HG03520 (cell line): ENCODE measurements around the gene LONP2.
A peak's percentile ranks its signal among the peaks of the same experiment; 100 is the strongest.
"Not testable (repeated sequence)": the region's sequence is repeated elsewhere in the genome, so short reads cannot be mapped to it uniquely, and the experiment has no call there.

Experiments
- ATAC-seq: cut with Tn5 transposase; IDR thresholded peaks from one replicate; pipeline ENCODE4 v1.9.1; 2021; ENCODE audit warnings: mild to moderate bottlenecking, moderate library complexity; ENCODE audit not compliant: unreplicated experiment

Gene LONP2

DNA sequence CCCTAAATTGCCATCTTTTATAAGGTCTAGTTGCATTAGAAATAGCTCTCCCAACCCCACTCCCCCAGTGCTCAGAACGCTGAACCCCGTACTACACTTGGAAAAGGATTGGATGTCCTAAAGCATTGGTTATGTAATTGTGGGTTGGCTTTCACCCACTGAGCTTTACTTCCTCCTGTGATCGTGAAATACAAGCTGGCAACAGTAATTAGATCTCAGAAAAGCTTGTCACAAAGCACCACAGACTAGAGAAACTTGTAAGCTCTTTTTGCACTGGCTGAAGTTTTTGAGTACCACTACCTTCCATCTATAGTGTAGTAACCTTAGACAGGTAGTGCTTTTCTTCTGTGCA, 86.7 kb downstream of the LONP2 start:
- ATAC-seq, result no peak

DNA sequence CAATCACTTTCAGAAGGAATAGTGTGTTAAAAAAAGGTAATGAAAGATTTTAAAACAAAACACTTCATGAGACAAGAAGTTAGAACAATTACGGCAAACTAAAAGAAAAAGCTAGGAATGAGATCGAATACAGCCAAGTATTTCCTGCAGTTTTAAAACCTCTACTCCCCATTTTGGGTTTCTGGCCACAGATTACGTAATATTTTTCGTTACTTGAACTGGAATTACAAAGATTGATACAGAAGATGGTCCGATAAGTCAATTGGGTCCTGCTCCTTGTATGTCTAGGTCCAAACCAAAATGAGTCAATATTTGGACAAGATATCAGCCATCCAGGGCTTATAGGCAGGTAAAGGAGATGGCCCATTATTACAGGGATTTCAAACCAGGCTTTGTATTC, 88.9 kb downstream of the LONP2 start:
- ATAC-seq, result no peak

DNA sequence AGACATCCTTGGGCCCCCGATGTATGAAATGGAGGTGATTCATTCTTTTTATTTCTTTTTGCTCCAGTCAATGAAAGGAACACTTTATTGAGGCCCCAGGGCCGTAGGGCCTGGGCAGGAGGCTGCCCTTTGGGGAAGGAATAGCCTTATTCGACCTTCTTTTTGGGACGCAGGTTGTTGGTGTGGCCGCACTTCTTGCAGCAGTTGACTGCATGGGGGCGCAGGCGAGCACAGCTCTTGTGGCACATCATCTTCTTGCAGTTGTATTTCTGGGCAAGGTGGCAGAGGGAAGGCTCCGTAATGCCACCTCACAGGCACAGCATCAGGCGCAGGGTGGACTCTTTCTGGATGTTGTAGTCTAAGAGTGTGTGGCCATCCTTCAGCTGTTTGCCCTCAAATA, 90.2 kb downstream of the LONP2 start:
- ATAC-seq, result no peak

DNA sequence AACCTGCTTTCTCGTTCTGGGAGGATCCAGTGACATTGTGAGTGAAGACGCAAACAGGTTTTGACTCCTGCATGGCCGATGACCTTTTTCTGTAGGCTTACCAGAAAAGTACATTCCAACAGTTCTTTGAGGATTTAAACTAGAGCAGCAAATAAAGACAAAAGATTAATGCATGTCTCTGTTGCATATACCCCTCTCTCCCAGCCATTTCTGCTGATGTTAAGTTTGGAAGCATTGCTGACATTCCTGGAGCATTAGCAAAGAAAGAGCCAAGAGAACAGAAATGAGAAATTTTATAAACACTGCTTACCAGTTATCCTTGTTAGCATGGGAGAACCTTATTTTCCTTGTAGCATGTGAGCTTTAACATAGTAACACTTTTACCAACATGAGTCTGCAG, 91.9 kb downstream of the LONP2 start:
- no peak for ATAC-seq

DNA sequence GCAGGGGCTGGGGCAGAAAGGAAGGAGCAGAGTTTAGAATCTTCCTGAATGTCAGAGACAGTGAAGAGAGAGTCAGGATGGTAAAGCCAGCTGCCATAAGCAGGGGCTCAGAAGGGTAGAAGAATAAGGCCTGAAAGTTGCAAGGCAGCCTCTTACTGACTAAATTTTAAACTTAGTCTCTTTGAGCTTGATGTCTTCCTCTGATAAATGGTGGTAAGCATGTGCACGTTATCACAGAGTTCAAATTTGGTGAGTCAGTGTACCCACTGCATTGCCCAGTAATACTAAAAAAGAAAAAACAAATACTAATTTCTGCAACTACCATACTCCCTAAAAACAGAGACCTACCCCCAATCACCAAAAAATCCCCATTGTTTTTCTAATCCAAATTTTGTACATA, 96.0 kb downstream of the LONP2 start:
- ATAC-seq, result no peak

DNA sequence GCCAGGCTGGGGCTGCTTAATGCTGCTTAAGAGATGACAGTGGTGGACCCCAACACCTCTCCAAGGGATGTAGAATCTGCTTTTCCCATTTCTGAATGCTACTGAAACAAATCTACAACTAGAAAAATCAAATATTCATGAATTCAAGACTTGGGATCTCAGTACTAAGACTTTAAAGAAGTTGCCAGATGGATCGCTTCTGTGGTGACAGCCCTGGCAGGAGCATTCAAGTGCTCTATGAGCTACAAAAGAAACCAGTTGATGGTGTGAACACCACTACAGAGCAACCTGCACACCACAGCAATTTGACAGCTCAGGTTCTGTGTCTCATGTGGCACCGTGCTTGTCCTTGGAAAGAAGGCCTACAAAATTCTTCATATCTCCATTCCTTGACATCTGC, 98.5 kb downstream of the LONP2 start:
- no peak for ATAC-seq

DNA sequence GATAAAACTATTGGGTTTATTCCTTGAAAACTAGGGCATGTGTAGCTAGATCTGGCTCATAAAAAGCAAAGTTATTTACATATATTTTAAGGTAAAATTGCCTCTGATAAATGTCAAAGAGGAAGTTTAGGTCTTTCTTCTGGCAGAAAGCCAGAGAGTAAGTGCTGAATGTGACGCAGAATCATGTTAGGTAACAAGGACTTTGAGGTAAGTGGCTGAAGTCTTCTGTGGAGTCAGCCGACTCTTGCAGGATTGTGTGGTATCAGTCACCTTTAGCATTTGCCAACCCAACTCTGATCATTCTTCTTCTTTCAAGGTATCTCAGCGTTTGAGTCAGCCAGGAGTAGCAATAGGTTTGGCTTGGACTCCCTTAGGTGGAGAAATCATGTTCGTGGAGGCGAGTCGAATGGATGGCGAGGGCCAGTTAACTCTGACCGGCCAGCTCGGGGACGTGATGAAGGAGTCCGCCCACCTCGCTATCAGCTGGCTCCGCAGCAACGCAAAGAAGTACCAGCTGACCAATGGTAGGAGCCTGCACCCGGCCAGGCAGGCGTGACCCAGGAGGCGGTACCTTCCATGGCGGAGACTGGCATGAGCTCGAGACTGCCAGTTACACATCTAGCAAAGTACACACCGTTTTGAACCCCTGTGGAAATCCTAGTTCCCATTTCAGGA, 103.2 kb downstream of the LONP2 start:
- no peak for ATAC-seq

DNA sequence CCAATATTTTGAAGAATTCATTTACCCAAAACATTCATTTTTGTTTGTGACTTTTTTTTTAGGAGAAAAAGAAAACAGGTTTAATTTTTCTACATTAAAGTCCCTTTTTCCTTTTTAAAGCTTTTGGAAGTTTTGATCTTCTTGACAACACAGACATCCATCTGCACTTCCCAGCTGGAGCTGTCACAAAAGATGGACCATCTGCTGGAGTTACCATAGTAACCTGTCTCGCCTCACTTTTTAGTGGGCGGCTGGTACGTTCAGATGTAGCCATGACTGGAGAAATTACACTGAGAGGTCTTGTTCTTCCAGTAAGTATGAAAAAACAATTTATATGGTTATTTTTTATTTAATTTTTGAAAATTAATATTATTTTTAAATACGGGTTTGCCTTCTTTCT, 103.9 kb downstream of the LONP2 start:
- no peak for ATAC-seq

DNA sequence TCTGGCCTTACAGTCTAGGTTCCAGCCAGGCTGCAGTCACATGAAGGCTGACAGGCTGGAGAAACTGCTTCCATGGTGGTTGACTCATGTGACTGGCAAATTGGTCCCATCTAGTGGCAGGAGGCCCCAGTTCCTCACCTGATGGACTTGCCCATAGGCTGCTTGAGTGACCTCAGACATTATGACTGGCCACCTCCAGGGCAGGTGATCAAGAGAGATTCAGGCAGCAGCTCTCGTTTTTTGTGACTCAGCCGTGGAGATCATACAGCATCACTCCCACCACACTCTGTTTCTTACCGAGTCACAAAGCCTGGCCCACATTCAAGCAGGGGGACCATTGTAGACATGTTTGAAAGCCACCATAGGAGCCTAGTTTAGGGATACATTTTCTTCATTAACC, 106.6 kb downstream of the LONP2 start:
- ATAC-seq, result no peak

DNA sequence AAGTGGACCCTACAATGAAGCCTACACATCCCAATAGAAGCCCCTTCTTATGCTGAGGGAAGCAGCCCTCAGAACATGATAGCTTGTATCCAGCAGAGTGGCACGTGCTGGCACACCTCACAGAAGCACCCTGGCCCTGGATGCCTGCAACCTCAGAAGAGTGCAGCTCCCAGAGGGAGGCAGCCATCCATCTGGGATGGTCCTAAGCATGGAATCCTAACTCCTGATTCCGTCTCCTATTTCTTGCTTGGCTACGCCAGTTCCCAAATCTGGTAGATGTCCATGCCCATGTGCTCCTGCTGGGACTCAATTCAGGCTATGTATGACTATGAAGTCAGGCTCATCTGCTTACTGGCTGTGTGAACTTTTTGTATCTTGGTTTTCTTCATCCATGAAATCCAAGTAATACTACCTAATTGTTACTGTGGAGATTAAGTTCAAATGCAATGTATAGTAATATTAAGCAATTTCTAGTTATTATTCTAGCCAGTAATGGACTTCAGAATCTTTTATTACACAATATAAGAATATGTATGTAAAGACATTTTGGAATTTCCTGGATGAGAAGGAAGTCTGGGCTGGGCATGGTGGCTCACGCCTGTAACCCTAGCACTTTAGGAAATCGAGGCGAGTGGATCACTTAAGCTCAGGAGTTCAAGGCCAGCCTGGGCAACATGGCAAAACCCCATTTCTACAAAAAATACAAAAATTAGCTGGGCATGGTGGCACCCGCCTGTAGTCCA, 108.7 kb downstream of the LONP2 start:
- ATAC-seq, result no peak

DNA sequence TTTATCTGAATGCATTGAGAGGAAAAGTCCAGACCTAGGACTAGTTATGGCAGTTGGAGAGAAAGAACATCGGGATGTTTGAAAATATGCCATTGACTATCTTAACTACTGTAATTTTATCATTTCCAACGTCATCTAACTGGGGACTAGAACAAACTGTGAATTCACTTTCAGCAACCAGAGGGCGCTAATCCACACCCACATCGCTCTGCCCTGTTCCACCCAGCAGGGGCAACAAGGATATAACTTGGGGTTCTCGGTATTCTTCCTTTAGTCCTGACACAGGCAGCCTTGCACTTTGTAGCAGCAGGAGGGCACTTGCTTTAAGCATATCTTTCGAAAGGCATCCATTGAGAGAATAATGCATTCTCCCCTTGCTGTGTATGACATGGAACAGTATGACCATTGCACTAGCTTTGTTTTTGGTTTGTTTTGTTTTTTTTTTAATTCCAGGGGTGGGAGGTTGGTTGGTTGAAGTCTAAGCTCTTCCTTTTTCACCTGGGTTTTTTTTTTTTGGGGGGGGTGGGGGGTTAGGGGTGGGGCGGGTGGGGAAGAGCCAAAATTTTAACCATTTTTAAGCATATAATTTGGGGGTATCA, 109.6 kb downstream of the LONP2 start:
- peak; percentile 77 for ATAC-seq

DNA sequence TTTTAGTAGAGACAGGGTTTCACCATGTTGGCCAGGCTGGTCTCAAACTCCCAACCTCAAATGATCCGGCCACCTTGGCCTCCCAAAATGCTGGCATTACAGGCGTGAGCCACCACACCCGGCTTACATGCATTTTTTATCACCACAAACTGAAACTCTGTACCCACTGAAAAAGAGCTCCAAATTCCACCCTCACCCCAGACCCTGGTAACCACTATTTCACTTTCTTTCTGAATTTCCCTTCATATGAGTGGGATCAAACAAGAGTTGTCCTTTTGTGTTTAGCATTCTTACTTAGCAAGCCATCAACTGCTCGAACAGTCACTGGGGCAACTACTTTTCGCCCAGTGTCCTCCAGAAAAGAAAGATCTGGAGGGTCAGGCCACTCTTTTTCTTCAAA, 110.3 kb downstream of the LONP2 start:
- not testable (repeated sequence) for ATAC-seq

DNA sequence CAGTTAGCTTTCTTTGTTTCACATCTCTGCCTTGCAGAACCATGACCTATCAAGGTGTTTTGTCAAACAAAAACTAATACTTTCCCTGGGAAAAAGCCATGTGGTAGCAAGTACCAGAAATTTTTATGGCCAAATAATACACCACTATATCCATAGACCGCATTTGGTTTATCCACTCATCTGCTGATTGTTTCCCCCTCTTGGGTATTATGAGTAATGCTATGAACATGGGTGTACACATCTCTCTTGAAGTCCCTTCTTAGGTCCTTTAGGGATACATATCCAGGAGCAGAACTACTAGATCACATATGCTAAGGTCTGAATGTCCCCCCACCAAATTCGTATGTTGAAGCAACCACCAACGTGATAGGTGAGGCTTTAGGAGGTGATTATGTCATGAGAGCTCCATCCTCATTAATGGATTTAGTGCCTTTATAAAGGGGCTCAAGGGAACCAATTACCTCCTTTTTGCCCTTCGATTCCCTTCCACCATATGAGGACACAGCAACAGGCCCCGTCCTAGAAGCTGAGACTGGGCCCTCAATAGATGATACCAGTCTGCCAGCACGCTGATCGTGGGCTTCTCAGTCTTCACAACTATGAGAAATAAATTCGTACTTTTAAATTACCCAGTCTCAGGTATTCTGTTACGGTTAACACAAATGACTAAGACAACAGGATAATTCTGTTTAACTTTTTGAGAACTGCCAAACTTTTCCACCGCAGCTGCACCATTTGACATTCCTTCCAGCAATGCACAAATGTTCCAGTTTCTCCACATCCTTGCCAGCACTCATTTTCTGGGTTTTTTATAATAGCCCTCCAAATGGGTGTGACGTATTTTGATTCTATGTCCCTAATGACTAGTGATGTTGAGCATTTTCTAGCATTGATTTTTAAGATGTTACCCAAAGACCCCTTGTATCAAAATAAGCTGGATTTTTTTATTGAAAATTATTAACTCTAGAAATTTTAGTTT, 111.1 kb downstream of the LONP2 start:
- no peak for ATAC-seq

DNA sequence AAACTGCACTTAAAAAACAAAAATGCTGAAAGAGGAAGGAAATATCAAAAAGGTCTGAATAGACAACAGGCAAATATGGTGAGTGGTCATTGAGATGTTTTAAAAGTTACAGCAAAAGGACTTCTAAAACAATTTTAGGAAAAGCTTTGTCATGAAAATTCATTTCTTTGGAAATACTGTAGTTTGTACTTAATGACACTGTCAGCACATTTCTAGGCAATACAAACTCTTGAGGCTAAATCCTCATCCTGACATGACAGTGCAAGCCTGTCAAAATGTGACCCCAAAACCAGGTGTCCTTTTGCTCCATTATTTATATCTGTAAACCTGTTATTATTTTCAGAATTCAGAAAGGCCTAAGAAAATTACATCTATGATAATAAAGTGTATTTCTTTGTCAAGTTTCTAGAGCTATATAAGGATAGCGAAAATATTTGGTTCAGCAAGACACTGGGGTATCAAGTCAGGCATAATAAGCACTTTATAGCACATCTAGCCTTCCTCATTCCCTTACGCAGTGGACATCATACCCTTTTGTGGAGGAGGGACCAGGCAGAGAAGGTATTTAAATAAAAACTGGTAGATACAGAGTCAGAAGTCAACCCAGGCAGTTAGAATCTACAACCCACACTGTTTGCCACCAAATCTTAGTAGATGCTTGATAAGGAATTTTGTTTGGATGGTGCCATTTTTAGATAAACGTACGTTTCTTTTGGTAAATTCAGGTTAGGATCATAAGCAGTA, 112.7 kb downstream of the LONP2 start:
- no peak for ATAC-seq

DNA sequence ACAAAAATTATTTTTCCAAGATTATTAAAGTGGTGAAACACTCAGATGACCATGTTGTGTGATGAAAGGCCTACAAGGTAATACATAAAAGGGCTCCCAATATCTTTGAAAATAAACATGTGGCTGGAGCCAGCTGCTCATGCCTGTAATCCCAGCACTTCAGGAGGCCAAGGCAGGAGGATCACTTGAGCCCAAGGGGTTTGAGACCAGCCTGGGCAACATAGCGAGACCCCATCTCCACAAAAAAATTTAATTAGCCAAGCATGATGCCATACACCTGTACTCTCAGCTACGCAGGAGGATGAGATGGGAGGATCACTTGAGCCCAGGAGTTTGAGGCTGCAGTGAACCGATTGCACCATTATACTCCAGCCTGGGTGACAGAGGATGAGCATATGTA, 114.3 kb downstream of the LONP2 start:
- no peak for ATAC-seq

DNA sequence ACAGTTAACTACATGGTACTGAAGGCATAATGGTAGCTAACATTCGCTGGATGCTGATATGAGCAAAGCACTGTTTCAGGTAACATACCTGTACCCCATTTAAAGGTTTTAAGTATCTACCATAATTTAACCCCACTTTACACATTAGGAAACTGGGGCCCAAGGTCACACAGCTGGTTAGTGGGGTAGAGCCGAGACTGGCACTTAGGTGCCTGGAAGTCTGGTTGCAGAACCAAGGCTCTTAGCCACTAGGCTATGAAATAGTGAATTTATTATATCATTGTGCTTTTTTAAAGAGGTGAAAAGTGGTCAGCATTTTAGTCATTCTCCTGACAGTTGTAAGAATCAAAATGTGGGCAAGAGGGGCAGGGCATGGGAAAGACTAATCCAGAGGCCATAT, 115.9 kb downstream of the LONP2 start:
- ATAC-seq, result no peak

DNA sequence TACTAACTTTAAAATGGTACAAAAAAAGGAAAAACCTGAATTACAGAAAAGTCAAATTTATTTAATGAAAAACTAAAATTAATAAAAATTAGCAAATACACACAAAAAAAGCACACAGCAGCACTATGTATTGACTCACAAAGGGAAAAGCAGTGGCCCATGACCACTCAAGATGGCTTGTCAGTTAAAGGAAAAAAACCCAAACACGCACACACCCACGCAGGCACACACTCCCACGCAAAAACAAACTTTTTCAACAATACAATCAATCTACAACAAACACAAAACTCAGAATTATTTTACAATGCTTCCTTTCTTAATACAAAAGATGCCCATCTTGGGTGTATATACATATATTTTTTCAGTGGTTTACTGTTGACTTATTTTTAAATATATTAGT, 116.9 kb downstream of the LONP2 start:
- ATAC-seq, result no peak

DNA sequence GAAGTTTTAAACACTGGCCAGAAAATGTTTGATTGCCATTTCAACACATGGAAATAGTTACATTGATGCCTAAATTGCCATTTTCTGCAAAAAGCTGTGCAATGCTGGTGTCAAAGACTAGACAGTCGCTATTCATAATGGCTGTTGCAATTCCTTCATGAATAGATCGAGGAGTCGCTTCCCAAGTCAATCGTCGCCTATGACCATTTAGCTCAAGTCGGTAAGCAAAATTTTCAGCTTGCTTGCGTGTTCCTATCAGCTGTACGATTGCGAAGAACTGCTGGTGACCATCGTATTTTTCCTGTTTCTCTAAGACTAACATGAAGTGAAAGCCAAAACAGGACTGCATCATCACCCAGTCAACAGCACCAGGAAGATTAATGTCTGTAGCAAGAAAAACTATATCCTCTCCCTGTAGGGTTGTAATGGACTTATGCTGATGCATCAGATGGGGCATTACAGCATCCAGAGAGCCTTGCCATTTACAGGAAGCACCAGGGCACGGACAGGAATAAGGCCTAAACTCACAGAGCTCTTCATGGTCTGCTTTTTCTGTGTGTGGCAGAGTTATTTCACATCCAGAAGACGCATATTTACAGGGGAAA, 117.5 kb downstream of the LONP2 start:
- ATAC-seq, result no peak

DNA sequence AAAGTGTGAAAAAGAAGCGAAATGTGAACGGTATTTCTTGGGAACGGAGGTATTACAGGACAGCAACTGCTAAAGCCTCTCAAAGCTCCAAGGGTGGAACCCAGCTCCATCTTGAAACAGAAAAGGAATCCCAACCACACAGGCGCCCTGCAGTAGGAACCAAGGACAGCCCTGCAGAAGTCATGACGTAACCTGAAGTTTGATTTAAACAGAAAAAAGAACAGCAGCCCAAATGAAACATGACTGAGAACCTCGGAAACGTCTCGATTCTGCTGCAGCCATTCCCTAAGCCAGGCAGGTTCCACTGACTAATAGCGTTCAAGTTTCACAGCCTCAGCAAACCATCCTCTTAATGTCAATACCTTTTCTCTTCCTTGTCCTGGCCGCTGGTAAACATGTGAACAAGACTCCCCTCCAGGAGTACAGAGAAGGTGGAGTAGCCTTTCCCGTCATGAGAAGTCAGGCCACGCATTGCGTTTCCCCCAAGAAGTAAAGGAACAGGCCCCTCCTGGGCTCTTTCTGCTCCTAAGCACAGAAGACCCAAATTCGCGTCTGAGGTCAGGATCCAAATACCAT, 121.0 kb downstream of the LONP2 start:
- ATAC-seq, result no peak
